ENCODE data around the gene MET. TPM values are rescaled to one million over a fixed set of nuclear protein-coding genes. Genes with fewer than 3 reads are reported as not detected.
A peak's percentile ranks its signal among the peaks of the same experiment; 100 is the strongest.

MET gene
- total RNA-seq, 2 experiments from 2014 or later, result 0.26 to 0.40 TPM

DNA sequence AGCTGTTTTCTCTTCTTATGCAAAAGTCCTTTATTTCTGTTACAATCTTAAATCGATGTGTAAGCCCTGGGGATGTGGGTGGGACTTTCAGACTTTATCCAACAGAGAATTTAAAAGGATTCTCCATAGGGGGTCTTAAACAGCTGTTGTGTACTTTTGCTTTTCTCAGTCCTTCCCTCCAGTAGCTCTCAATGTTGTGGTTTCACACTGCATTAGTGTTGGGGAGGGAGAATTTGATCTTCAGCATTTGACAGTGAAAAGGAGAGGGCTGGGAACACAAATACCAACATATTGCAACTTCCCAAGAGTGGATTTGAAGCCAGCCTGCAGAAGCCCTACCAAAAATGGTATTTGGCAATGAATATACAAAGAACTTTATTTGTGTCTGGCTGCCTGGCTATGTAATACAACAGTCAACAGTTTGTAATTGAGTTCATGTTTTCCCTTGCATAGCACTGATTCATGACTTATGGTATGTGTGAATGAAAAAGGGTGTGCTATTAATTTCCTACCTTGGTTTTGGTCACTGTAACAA, 110.2 kb downstream of the MET start:
- no peak for DNase-seq
- H3K27me3 Mint-ChIP-seq, result no peaks in the 10 kb centered on the region
- no peaks in the 10 kb centered on the region for H3K36me3 Mint-ChIP-seq
- H3K4me1 Mint-ChIP-seq, result no peaks in the 10 kb centered on the region
- H3K9me3 Mint-ChIP-seq (ENCODE audit: low read depth), result no peaks in the 10 kb centered on the region
- no peak overlapping the region for H3K4me3 Mint-ChIP-seq
- H3K27ac Mint-ChIP-seq, result no peak overlapping the region
- CTCF ChIA-PET, result no interaction called here
- no peak for ATAC-seq

DNA sequence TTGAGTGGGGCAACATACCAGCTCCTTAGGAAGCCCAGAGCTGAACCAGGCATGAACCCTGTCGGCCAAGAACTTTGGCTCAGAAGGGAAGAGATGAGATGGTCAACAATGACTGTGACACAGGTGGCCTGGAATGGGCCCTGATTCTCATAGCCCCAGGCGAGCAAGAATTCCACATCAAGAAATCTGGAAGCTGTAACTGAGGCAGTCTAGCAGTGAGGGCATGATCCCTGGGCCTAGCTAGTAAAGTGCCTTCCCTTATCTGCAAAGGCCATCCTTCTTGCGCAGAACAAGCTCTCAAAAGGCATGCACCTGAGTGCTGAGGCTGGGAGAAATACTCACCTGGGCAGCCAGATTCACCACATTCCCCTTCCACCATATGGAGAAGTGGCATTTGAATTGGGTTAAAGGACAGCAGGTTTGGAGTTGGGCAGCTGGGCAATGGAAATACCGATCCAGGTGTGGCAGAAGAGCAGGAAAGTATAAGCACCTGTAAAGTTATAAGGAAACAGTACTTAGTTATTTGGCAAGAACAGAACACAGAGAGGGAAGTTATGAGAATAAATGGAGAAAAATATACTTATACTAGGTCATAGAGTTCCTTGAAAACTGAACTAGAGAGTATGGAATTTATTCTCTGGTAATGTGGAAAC, 111.8 kb downstream of the MET start:
- Mint-ChIP-seq H3K27me3 (no peaks in the 10 kb centered on the region), H3K27ac (no peak overlapping the region), H3K4me1 (no peaks in the 10 kb centered on the region), H3K36me3 (no peaks in the 10 kb centered on the region), H3K4me3 (no peak overlapping the region), H3K9me3 (ENCODE audit: low read depth) (no peaks in the 10 kb centered on the region)
- CTCF ChIA-PET, result interaction anchor here (0.7 kb wide), 1 partner anchor 112 kb away, joined by 3 read pairs; the partner anchor contains the start of gene MET
- ATAC-seq (no peak), DNase-seq (no peak)

DNA sequence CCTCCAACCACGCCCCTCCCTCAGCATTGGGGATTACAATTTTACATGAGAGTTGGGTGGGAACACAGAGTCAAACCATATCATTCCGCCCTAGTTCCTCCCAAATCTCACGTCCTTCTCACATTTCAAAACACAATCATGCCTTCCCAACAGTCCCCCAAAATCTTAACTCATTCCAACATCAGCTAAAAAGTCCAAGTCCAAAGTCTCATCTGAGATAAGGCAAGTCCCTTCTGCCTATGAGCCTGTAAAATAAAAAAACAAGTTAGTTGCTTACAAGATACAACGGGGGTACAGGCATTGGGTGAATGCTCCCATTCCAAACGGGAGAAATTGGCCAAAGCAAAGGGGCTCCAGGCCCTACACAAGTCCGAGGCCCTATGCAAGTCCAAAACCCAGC, 112.7 kb downstream of the MET start:
- no peak overlapping the region for H3K27ac Mint-ChIP-seq
- CTCF ChIA-PET, result interaction anchor here (0.9 kb wide), 1 partner anchor 191 kb away, joined by 3 read pairs; no protein-coding TSS in a partner anchor
- ATAC-seq (no peak), DNase-seq (no peak)
- H3K4me1 Mint-ChIP-seq, result no peaks in the 10 kb centered on the region
- H3K36me3 Mint-ChIP-seq, result no peaks in the 10 kb centered on the region
- H3K27me3 Mint-ChIP-seq, result no peaks in the 10 kb centered on the region
- no peak overlapping the region for H3K4me3 Mint-ChIP-seq
- H3K9me3 Mint-ChIP-seq (ENCODE audit: low read depth), result no peaks in the 10 kb centered on the region

DNA sequence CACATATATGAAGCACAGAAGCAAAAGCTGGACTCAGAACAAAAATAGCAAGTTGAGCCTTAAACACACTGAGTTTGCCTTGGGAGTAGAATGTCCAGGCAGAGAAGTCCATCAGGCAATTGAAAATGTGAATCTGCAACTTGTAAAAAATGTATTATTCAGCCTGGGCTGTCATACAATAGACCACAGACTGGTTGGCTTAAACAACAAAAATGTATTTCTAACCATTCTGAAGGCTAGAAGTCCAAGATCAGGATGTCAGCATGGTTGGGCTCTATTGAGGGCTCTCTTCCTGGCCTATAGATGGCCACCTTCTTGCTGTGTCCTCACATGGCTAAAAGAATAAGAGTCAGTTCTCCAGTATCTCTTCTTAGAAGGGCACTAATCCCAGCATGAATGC, 113.8 kb downstream of the MET start:
- CTCF ChIA-PET, result interaction anchor here (1.8 kb wide), 1 partner anchor 195 kb away, joined by 8 read pairs; no protein-coding TSS in a partner anchor
- no peaks in the 10 kb centered on the region for H3K27me3 Mint-ChIP-seq

DNA sequence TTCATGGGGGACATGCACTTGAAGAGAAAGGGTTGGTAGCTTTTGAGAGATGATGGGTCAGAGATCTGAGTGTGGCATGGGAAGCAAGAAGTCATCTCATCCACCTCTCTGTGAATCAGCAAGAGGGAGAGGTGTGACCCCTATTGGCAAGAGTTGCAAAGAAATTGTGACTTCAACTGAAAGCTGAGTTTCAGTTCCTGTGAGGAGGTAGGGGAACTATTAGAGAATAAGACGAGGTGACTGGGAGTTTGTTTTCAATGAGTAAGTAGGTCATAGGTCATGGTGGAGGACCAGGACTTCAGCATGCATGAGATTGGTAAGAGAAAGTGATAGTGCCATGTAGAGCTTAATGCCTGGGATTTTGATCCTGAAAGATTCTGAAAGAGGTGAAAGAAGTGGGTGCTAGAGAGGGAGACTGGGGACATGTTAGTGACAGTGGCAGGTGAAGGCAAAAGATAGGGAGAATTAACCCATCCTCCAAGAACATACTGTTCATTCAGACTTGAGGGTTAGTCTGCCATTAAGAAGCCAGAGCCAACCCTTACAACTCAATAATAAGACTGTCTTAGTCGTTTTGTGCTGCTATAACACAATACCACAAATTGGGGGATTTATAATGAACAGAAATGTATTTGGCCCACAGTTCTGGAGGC, 114.9 kb downstream of the MET start:
- no peak overlapping the region for H3K4me3 Mint-ChIP-seq
- ATAC-seq (peak; percentile 23), DNase-seq (peak; percentile 44)
- H3K27me3 Mint-ChIP-seq, result no peaks in the 10 kb centered on the region
- H3K27ac Mint-ChIP-seq, result no peak overlapping the region
- H3K4me1 Mint-ChIP-seq, result no peaks in the 10 kb centered on the region
- CTCF ChIA-PET, result interaction anchor here (1.2 to 1.8 kb wide), 2 partner anchors 190 to 196 kb away, joined by 4 to 8 read pairs; no protein-coding TSS in a partner anchor
- H3K36me3 Mint-ChIP-seq, result no peaks in the 10 kb centered on the region
- no peaks in the 10 kb centered on the region for H3K9me3 Mint-ChIP-seq (ENCODE audit: low read depth)

More for the DNA sequence above, 113.8 kb downstream of the MET start:
- no peak overlapping the region for H3K4me3 Mint-ChIP-seq
- ATAC-seq (no peak), DNase-seq (no peak)
- H3K4me1 Mint-ChIP-seq, result no peaks in the 10 kb centered on the region
- no peaks in the 10 kb centered on the region for H3K36me3 Mint-ChIP-seq
- H3K27ac Mint-ChIP-seq, result no peak overlapping the region
- H3K9me3 Mint-ChIP-seq (ENCODE audit: low read depth), result no peaks in the 10 kb centered on the region

DNA sequence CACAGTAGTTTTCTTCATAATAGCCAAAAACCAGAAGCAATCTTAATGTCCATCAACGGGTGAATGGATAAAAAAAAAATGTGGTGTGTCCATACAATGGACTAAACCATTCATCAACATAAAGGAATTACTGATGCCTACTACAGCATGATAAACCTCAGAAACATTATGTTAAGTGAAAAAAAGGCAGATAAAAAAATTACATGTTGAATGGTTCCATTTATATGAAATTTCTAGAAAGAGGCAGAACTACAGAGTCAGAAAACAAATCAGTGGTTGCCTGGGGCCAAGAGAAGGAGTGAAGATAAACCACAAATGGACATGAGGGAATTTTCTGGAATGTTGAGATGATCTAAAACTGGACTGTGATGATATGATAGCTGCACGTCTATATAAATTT, 115.9 kb downstream of the MET start:
- Mint-ChIP-seq H3K36me3 (no peaks in the 10 kb centered on the region), H3K4me1 (no peaks in the 10 kb centered on the region), H3K4me3 (no peak overlapping the region), H3K27ac (no peak overlapping the region), H3K27me3 (no peaks in the 10 kb centered on the region), H3K9me3 (ENCODE audit: low read depth) (no peaks in the 10 kb centered on the region)
- DNase-seq (no peak), ATAC-seq (no peak)
- CTCF ChIA-PET, result interaction anchor here (0.8 kb wide), 1 partner anchor 20 kb away, joined by 3 read pairs; no protein-coding TSS in a partner anchor

DNA sequence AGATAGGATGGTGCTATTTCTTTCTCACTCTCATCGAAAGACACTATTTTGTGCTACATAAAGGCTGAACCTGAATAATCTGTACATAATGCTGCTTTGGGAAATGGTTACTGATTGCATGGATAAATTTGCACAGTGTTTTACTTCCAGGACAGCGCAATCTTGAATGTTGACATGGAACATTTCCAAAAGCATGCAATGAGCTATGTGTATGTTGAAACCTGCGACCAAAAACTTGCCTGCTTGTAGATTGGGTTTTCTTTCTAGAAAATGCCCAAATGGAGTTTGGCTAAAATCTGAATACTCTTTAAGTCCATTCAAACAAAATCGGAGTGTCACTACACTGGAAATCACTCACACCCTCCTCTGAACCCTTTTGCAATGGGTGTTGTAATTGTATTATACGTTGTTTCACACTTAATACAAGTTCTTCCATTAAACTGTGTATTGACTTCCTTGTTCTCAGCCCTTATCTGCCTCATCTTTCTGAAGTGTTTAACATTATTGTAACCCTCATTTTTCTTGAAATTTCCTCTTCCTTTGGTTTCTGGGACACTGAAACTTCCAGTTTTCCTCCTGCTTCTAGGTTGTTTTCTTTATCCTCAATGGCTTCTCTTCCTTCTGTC, 116.7 kb downstream of the MET start:
- Mint-ChIP-seq H3K36me3 (no peaks in the 10 kb centered on the region), H3K4me3 (no peak overlapping the region), H3K27ac (no peak overlapping the region), H3K27me3 (no peaks in the 10 kb centered on the region), H3K4me1 (no peaks in the 10 kb centered on the region), H3K9me3 (ENCODE audit: low read depth) (no peaks in the 10 kb centered on the region)
- CTCF ChIA-PET, result no interaction called here
- no peak for DNase-seq
- ATAC-seq, result no peak

DNA sequence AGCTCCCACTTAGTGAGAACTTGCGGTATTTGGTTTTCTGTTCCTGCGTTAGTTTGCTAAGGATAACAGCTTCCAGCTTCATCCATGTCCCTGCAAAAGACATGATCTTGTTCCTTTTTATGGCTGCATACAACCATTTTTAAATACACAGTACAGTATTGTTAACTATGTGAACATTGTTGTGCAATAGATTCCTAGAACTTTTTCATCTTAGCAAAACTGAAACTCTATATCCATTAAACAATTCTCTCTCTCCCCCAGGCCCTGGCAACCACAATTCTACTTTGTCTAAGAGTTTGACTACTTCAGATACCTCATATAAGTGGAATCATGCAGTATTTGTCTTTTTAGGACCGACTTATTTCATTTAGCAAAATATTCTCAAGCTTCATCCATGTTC, 118.0 kb downstream of the MET start:
- H3K4me1 Mint-ChIP-seq, result no peaks in the 10 kb centered on the region
- peaks cover 6% of the 10 kb centered on the region for H3K27me3 Mint-ChIP-seq
- no peaks in the 10 kb centered on the region for H3K9me3 Mint-ChIP-seq (ENCODE audit: low read depth)
- DNase-seq (no peak), ATAC-seq (no peak)
- CTCF ChIA-PET, result no interaction called here
- H3K4me3 Mint-ChIP-seq, result no peak overlapping the region
- H3K36me3 Mint-ChIP-seq, result no peaks in the 10 kb centered on the region
- H3K27ac Mint-ChIP-seq, result no peak overlapping the region

DNA sequence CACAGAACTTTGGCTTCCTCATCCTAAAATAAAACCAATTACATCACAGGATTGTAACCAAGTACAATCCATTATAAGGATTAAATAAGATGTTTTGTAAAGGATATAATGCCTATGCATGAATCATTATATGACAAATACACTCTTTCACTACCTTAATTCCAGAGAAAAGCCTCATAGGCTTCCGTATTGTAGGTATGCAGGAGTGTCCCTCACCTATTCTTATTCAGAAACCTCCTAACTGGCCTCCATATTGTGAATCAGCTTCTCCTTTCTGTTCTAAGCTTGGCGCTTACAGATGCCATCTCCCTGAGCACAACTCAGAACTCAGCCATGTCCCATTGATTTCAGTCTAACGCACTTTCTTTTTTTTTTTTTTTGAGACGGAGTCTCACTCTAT, 120.8 kb downstream of the MET start:
- Mint-ChIP-seq H3K27me3 (peaks cover 8% of the 10 kb centered on the region), H3K4me3 (no peak overlapping the region), H3K9me3 (ENCODE audit: low read depth) (no peaks in the 10 kb centered on the region), H3K4me1 (no peaks in the 10 kb centered on the region), H3K27ac (no peak overlapping the region), H3K36me3 (no peaks in the 10 kb centered on the region)
- no peak for DNase-seq
- CTCF ChIA-PET, result no interaction called here
- no peak for ATAC-seq

DNA sequence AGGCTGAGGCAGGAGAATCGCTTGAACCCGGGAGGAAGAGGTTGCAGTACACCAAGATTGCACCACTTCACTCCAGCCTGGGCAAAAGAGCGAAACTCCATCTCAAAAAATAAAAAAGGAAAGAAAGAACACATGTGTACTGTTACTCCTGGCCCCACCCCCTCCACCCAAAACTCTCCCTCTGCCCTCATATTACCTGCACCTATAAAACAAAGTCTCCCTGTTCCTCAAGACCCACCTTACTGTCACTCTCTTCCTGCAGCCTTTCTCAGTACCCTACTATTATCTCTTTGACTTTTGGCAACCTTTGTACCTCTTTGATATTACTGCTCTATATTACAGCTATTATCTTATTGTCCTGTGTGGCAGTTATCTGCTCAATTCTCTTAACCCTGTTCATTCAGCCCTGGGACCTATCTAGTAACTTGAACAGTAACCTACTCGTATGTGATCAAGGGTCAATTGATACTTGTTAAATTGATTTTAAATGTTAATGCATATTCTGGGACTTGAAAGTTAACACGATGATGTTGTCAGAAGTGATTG, 121.9 kb downstream of the MET start:
- Mint-ChIP-seq H3K4me3 (no peak overlapping the region), H3K4me1 (no peaks in the 10 kb centered on the region), H3K27me3 (peaks cover 11% of the 10 kb centered on the region), H3K27ac (no peak overlapping the region), H3K36me3 (no peaks in the 10 kb centered on the region), H3K9me3 (ENCODE audit: low read depth) (no peaks in the 10 kb centered on the region)
- CTCF ChIA-PET, result no interaction called here
- ATAC-seq (no peak), DNase-seq (no peak)

DNA sequence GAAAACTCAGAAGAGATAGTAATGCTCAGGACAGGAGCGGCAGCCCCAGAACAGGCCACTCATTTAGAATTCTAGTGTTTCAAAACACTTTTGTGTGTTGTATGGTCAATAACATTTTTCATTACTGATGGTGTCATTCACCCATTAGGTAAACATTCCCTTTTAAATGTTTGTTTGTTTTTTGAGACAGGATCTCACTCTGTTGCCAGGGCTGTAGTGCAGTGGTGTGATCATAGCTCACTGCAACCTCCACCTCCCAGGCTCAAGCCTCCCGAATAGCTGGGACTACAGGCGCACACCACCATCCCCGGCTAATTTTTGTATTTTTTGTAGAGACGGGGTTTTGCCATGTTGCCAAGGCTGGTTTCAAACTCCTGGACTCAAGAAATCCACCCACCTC, 124.5 kb downstream of the MET start:
- H3K4me1 Mint-ChIP-seq, result no peaks in the 10 kb centered on the region
- H3K4me3 Mint-ChIP-seq, result no peak overlapping the region
- H3K27ac Mint-ChIP-seq, result no peak overlapping the region
- DNase-seq (no peak), ATAC-seq (no peak)
- peaks cover 16% of the 10 kb centered on the region for H3K27me3 Mint-ChIP-seq
- CTCF ChIA-PET, result no interaction called here
- no peaks in the 10 kb centered on the region for H3K36me3 Mint-ChIP-seq
- H3K9me3 Mint-ChIP-seq (ENCODE audit: low read depth), result no peaks in the 10 kb centered on the region

DNA sequence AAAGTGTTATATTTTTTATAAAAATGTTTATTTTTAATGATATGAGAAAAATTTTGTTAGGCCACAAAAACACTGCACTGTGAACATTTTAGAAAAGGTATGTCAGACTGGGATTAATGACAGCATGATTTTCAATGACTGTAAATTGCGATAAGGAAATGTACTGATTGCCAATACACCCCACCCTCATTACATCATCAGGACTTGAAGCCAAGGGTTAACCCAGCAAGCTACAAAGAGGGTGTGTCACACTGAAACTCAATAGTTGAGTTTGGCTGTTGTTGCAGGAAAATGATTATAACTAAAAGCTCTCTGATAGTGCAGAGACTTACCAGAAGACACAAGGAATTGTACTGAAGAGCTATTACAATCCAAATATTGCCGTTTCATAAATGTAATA, 125.6 kb downstream of the MET start:
- Mint-ChIP-seq H3K27ac (no peak overlapping the region), H3K27me3 (peaks cover 16% of the 10 kb centered on the region)
- CTCF ChIA-PET, result no interaction called here

DNA sequence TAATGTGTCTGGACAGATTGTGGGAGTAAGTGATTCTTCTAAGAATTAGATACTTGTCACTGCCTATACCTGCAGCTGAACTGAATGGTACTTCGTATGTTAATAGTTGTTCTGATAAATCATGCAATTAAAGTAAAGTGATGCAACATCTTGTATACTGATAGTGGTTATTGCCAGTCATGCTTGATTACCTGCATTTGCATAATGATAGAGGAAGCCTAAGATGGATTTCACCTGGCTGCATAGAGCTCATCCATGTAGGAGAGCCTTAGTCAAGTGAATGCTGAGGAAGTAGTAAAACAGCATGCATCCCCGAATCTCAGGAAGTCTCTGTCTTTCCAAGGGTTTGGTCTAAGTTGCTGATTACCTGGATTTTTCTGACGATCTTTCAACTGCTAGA, 126.2 kb downstream of the MET start:
- DNase-seq (no peak), ATAC-seq (no peak)
- H3K27me3 Mint-ChIP-seq, result peaks cover 21% of the 10 kb centered on the region
- no peaks in the 10 kb centered on the region for H3K9me3 Mint-ChIP-seq (ENCODE audit: low read depth)
- H3K4me1 Mint-ChIP-seq, result peaks cover 5% of the 10 kb centered on the region
- H3K4me3 Mint-ChIP-seq, result no peak overlapping the region
- no peak overlapping the region for H3K27ac Mint-ChIP-seq
- H3K36me3 Mint-ChIP-seq, result no peaks in the 10 kb centered on the region
- CTCF ChIA-PET, result no interaction called here

More for the DNA sequence above, 125.6 kb downstream of the MET start:
- H3K4me3 Mint-ChIP-seq, result no peak overlapping the region
- H3K4me1 Mint-ChIP-seq, result peaks cover under 1% of the 10 kb centered on the region
- H3K36me3 Mint-ChIP-seq, result no peaks in the 10 kb centered on the region
- no peak for DNase-seq
- H3K9me3 Mint-ChIP-seq (ENCODE audit: low read depth), result no peaks in the 10 kb centered on the region
- ATAC-seq, result no peak
